ENCODE measurements around the gene SAP130.
"Not testable (repeated sequence)": the region's sequence is repeated elsewhere in the genome, so short reads cannot be mapped to it uniquely, and the experiment has no call there.

Gene SAP130

DNA sequence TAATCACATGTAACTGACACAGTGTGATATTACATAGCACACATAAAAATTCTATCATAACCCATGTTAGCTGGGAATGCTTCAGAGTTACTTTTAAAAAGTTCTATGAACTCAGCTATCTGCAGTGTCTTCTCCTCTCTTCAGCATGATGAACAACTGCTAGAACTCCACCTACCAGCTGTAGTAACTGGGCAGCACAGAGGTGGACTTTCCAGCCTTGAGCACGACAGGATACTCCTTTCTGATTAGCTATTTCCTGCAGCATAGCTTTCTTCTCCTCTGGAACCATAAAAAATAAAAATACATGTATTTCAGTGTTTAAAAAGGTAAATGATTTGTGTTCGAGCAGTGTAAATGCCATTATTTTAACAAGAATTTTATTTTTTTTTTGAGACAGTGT lies 82.6 kb downstream of the SAP130 start:
- Mint-ChIP-seq H3K27ac (no peak overlapping the region), H3K9me3 (ENCODE audit: low read depth) (no peaks in the 10 kb centered on the region), H3K4me1 (ENCODE audit: low read depth) (no peaks in the 10 kb centered on the region), H3K4me3 (no peak overlapping the region), H3K27me3 (no peaks in the 10 kb centered on the region), H3K36me3 (peaks cover 23% of the 10 kb centered on the region)

DNA sequence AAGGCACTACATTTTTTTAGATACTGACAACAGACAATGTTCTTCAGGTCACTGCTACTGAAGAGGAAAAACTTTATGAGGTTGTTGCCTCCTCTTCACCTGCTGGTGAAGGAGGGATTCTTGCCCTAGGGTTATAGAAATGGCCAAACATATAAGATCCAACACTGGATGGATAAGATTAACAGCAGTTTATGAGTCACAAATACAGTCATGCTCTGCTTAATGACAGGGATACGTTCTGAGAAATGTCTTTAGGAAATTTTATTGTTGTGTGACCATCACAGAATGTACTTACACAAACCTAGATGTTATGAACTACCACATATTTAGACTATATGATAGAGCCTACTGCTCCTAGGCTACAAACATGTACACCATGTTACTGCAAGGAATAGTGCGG lies 84.7 kb downstream of the SAP130 start:
- Mint-ChIP-seq H3K9me3 (ENCODE audit: low read depth) (no peaks in the 10 kb centered on the region), H3K36me3 (peaks cover 20% of the 10 kb centered on the region), H3K4me1 (ENCODE audit: low read depth) (no peaks in the 10 kb centered on the region), H3K27me3 (no peaks in the 10 kb centered on the region), H3K4me3 (no peak overlapping the region), H3K27ac (no peak overlapping the region)

DNA sequence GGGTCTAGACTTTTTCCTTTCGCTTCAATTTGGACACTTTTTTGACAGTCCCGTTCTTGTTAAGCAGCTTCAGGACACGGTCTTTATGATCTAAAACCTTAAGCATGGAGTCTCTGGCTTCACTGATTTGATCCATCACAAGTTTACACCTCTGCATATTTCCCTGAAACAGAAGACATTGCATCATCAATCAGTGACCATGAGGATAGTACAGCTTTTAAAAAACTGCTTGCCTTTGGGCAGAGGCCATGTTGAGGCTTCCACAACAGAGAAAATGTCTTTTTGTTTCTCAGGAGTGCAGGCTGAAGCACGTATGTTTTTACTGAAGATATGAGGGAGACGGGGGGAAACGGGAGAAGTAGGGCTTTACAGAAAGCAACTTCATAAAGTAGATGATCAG lies 85.9 kb downstream of the SAP130 start:
- Mint-ChIP-seq H3K27ac (no peak overlapping the region), H3K4me1 (ENCODE audit: low read depth) (no peaks in the 10 kb centered on the region), H3K27me3 (no peaks in the 10 kb centered on the region), H3K9me3 (ENCODE audit: low read depth) (no peaks in the 10 kb centered on the region), H3K36me3 (peaks cover 20% of the 10 kb centered on the region), H3K4me3 (no peak overlapping the region)

DNA sequence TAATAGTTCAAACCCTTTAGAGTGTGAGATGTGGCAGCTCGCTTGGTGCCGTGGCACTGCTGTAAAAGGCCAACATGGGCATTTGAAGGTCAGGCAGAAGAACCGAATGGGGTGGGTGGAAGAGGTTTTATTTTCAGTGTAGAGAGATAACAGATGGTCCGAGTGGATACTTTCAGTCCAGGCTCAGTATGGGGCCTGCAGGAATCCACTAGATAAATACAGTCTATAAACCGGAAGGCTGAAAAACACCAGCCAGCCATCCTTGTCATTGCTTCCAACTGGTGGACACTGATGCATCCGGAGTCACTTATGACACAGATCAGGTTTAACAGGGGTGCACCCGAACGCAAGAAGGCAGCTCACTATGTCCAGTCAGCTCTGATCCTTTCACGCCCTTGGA lies 86.4 kb downstream of the SAP130 start:
- Mint-ChIP-seq H3K36me3 (peaks cover 20% of the 10 kb centered on the region), H3K9me3 (ENCODE audit: low read depth) (no peaks in the 10 kb centered on the region), H3K27ac (no peak overlapping the region), H3K27me3 (no peaks in the 10 kb centered on the region), H3K4me3 (no peak overlapping the region), H3K4me1 (ENCODE audit: low read depth) (no peaks in the 10 kb centered on the region)

DNA sequence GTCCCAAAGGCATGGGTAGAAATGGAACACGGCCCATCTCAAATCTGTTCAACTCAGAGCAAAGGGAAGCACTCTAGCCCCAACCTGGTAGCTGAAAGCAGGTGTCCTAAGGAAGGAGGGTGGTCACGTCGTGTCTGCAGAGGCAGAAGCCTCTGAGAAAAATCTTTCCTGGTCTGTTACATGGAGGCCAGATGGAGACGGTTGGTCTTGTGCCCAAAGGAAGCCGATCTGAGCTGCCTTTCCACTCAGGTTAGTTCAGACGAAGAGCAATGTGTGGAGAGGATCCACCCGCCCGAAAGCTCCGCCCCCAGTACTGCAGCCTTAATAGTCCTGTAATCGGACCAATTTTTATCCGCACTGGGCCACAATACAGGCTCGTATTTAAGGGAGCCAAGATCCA lies 87.2 kb downstream of the SAP130 start:
- Mint-ChIP-seq H3K9me3 (ENCODE audit: low read depth) (no peaks in the 10 kb centered on the region), H3K27ac (no peak overlapping the region), H3K4me1 (ENCODE audit: low read depth) (no peaks in the 10 kb centered on the region), H3K27me3 (no peaks in the 10 kb centered on the region), H3K36me3 (peaks cover 16% of the 10 kb centered on the region), H3K4me3 (no peak overlapping the region)

DNA sequence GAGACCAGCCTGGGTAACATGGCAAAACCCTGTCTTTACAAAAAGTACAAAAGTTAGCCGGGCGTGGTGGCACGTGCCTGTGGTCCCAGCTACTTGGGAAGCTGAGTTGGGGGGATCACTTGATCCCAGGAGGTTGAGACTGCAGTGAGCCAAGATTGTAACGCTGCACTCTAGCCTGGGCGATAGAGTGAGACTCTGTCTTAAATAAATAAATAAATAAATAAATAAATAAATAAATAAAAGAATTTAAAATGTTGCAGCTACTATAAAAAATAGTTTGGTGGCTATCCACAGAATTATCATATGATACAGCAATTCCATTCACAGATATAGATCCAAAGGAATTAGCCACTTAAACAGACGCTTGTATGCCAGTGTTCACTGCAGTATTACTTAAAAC lies 92.5 kb downstream of the SAP130 start:
- Mint-ChIP-seq H3K4me3 (no peak overlapping the region), H3K9me3 (ENCODE audit: low read depth) (no peaks in the 10 kb centered on the region), H3K36me3 (no peaks in the 10 kb centered on the region), H3K27me3 (no peaks in the 10 kb centered on the region), H3K4me1 (ENCODE audit: low read depth) (no peaks in the 10 kb centered on the region), H3K27ac (no peak overlapping the region)

DNA sequence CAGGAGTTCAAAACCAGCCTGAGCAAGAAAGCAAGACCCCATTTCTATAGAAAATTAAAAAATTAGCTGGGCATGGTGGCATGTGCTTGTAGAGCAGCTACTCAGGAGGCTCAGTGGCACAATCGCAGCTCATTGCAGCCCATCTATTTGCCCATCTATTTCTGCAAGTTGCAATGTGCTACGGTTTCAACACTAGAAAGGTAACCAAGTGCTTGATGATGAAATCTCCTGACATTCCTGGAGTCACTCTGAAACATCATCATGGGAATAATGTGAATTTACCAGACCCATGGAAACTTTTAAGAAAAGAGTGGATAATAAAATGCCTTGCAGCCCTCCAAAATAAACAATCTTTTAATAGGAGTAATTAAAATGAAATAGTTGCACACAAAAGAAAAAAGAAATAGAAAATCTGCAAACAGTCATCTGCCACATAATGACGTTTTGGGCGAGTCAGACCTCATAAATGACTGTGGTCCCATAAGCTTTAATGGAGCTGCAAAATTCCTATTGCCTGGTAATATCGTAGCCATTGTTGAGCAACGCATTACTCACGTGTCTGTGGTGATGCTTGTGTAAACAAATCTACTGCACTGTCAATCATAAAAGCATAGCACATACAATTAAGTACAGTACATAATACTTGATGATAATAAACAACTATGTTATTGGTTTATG lies 95.5 kb downstream of the SAP130 start:
- Mint-ChIP-seq H3K9me3 (ENCODE audit: low read depth) (no peaks in the 10 kb centered on the region), H3K36me3 (no peaks in the 10 kb centered on the region), H3K27me3 (no peaks in the 10 kb centered on the region), H3K27ac (no peak overlapping the region), H3K4me3 (no peak overlapping the region), H3K4me1 (ENCODE audit: low read depth) (no peaks in the 10 kb centered on the region)

DNA sequence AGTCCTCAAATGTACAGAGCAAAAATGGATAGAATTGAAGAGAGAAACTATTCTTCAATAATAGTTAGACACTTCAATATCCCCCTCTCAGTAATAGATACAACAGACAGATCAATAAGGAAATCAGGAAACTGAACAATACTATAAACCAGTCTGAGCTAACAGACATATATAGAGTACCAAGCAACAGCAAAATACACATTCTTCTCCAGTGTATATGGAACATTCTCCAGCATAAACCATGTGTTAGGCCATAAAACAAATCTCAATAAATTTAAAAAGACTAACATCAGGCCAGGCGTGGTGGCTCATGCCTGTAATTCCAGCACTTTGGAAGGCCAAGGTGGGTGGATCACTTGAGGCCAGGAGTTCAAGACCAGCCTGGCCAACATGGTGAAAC lies 98.4 kb downstream of the SAP130 start:
- Mint-ChIP-seq H3K9me3 (ENCODE audit: low read depth) (no peaks in the 10 kb centered on the region), H3K36me3 (no peaks in the 10 kb centered on the region), H3K4me3 (no peak overlapping the region), H3K27ac (no peak overlapping the region), H3K27me3 (no peaks in the 10 kb centered on the region), H3K4me1 (ENCODE audit: low read depth) (no peaks in the 10 kb centered on the region)

DNA sequence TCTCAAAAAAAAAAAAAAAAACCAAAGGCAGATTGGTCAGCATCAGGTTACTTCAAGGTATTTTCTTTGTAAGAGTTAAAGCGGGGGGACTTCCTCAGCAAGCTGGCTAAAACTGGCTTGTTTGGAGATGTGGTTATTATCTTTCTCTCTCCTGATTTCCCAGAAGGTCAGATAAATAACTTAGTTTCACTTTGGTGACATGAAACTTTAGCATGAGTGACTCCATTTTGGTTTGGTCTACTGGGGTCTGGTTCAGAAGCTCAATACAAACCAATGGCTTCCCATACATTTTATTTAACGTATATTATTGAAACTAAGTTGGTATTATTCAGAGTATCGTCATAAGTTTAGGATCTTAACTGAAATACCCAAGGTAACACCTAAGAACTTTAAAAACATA lies 100.5 kb downstream of the SAP130 start:
- Mint-ChIP-seq H3K36me3 (no peaks in the 10 kb centered on the region), H3K4me1 (ENCODE audit: low read depth) (no peaks in the 10 kb centered on the region)

DNA sequence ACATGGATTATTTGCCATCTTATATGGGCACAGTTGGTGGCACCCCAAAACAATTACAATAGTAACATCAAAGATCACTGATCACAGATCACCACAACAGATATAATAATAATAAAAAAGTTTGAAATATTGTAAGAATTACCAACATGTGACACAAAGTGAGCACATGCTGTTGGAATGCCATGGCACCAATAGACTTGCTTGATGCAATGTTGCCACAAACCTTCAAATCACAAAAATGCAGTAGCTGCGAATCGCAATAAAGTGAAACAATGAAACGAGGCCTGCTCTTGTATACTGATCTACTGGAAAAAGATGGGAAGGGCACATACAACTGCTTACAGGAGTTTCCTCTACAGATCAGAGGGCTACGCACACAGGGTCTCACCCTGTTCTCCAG lies 109.9 kb downstream of the SAP130 start:
- Mint-ChIP-seq H3K36me3 (no peaks in the 10 kb centered on the region), H3K27me3 (no peaks in the 10 kb centered on the region), H3K9me3 (ENCODE audit: low read depth) (no peaks in the 10 kb centered on the region), H3K4me3 (no peak overlapping the region), H3K4me1 (ENCODE audit: low read depth) (no peaks in the 10 kb centered on the region), H3K27ac (no peak overlapping the region)

More for the DNA sequence above, 100.5 kb downstream of the SAP130 start:
- H3K9me3 Mint-ChIP-seq (ENCODE audit: low read depth): no peaks in the 10 kb centered on the region
- no peaks in the 10 kb centered on the region for H3K27me3 Mint-ChIP-seq
- no peak overlapping the region for H3K27ac Mint-ChIP-seq
- H3K4me3 Mint-ChIP-seq: no peak overlapping the region

DNA sequence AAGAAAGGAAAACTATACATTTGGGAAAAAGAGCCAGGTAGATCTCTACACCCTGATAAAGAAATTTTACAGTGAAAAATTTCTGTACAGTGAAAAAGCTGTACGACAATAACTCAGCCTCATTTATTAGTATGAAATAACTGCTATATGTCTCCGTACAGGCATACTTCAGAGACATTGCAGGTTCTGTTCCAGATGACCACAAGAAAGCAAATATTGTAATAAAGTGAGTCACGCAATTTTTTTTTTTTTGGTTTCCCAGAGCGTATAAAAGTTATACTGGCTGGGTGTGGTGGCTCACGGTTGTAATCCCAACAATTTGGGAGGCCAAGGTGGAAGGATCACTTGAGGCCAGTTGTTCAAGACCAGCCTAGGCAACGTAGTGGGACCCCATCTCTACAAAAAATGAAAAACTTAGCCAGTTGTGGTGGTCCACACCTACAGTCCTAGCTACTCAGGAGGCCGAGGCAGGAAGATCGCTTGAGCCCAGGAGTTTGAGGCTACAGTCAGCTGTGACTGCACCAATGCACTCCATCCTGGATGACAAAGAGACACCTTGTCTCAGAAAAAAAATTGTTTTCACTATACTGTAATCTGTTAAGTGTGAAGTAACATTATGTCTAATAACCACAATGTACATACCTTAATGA lies 113.9 kb downstream of the SAP130 start:
- Mint-ChIP-seq H3K27me3 (no peaks in the 10 kb centered on the region), H3K36me3 (no peaks in the 10 kb centered on the region), H3K4me3 (no peak overlapping the region), H3K9me3 (ENCODE audit: low read depth) (no peaks in the 10 kb centered on the region), H3K4me1 (ENCODE audit: low read depth) (no peaks in the 10 kb centered on the region), H3K27ac (no peak overlapping the region)

DNA sequence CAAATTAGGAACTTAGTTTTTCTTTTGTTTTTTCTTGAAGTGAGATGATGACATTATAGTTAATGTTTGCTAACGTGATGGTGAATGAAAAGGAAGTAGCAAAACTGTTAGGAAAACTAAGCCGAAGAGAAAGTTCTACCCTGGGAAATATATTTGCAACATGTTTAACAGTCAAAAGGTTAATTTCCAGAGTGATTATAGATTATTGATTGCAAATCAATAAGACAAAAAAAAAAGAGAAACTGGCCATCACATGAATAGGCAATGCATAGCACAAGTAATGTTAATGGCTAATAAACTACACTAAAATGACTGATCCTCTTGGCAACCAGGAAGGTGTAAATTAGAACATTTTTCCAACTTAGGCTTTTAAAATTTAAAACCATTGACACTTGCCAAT lies 116.1 kb downstream of the SAP130 start:
- Mint-ChIP-seq H3K4me3 (no peak overlapping the region), H3K9me3 (ENCODE audit: low read depth) (no peaks in the 10 kb centered on the region), H3K27me3 (no peaks in the 10 kb centered on the region), H3K36me3 (no peaks in the 10 kb centered on the region), H3K4me1 (ENCODE audit: low read depth) (no peaks in the 10 kb centered on the region), H3K27ac (no peak overlapping the region)

DNA sequence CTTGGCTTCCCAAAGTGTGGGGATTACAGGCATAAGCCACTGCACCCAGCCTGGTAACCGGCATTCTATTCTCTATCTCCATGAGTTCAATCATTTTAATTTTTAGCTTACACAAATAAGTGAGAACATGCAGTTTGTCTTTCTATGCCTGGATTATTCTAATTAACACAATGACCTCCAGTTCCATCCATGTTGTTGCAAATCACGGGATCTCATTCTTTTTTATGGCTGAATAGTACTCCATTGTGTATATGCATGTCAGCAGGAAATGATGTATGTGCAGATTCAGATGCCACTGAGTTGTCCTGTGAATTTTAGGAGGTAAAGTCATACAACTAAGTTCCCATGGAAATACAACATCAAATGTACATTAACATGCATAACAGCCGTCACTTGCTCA lies 117.4 kb downstream of the SAP130 start:
- no peaks in the 10 kb centered on the region for H3K36me3 Mint-ChIP-seq
- no peaks in the 10 kb centered on the region for H3K9me3 Mint-ChIP-seq (ENCODE audit: low read depth)
- no peak overlapping the region for H3K27ac Mint-ChIP-seq

DNA sequence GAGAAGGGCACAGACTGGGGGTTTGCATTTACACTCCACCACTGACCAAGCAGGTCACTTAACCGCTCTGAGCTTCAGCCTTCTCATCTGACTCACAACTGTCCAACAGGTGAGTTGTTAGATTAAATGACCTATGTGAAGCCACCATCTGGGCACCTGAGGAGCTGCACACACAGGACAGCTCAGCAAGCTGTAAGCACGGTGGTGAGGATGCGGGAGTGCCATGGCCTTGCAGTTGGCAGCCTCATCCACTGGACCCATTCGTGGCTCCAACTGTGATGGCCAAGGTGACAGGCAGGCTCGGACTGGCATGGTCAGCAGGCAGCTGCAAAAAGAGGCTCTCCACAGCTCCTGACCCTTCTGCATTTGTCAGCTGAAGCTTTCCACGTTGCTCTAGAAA lies 118.8 kb downstream of the SAP130 start:
- Mint-ChIP-seq H3K27me3 (peaks cover 4% of the 10 kb centered on the region), H3K36me3 (no peaks in the 10 kb centered on the region), H3K4me3 (no peak overlapping the region), H3K27ac (no peak overlapping the region), H3K4me1 (ENCODE audit: low read depth) (no peaks in the 10 kb centered on the region), H3K9me3 (ENCODE audit: low read depth) (no peaks in the 10 kb centered on the region)

More for the DNA sequence above, 117.4 kb downstream of the SAP130 start:
- Mint-ChIP-seq H3K4me3 (no peak overlapping the region), H3K4me1 (ENCODE audit: low read depth) (no peaks in the 10 kb centered on the region), H3K27me3 (peaks cover 2% of the 10 kb centered on the region)

DNA sequence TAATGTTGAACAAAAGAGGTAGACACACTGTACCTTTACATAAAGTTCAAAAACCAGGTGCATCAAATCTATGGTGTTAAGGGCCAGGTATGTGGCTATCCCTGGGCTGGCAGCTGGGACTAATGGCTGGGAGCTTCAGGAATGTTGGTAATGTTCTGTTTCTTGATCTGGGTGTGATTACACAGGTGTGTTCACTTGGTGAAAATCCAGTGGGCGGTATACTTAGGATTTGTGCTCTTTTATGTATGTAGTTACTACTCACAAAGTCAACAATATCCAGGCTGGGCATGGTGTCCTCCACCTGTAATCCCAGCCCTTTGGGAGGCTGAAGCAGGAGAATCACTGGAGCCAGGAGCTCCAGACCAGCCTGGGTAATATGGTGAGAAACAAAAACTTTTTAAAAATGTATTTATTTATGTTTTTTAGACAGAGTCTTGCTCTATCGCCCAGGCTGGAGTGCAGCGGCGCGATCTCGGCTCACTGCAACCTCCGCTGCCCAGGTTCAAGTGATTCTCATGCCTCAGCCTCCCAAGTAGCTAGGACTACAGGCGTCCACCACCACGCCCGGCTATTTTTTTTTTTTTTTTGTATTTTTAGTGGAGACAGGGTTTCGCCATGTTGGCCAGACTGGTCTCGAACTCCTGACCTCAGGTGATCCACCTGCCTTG lies 120.0 kb downstream of the SAP130 start:
- H3K4me1 Mint-ChIP-seq (ENCODE audit: low read depth); H3K36me3 Mint-ChIP-seq; H3K27me3 Mint-ChIP-seq; H3K4me3 Mint-ChIP-seq; H3K27ac Mint-ChIP-seq; H3K9me3 Mint-ChIP-seq (ENCODE audit: low read depth): not testable (repeated sequence)
